OCI-LY3 (cell line): Measurements from ENCODE around the gene ASMTL.

Experiments used
- H2AFZ ChIP-seq: fragments of 200-600, 300-600 bp; shearing (Covaris generic); 2 replicates; pipeline ENCODE4 v1.6.0; 2014; ENCODE audit warnings: antibody characterized with exemption, low read depth, low read length
- H3K27ac ChIP-seq: fragments of 200-600, 300-600 bp; sonication (generic); 2 replicates; pipeline ENCODE4 v1.5.1; 2014; ENCODE audit warnings: mild to moderate bottlenecking, low read length, moderate library complexity, mixed read lengths
- H3K27me3 ChIP-seq: fragments of 200-600, 300-600 bp; sonication (generic); 2 replicates; pipeline ENCODE4 v1.6.1; 2014; ENCODE audit warnings: low read depth, low read length, mixed read lengths
- H3K36me3 ChIP-seq: fragments of 200-600, 300-600 bp; sonication (generic); replicated peaks from 2 replicates; pipeline ENCODE3; 2014; ENCODE audit warnings: low read depth, low read length, mixed read lengths
- H3K4me1 ChIP-seq: fragments of 300-600, 200-600 bp; sonication (generic); 2 replicates; pipeline ENCODE4 v1.6.1; 2014; ENCODE audit warnings: low read length, mixed read lengths
- H3K4me2 ChIP-seq: fragments of 200-600, 300-600 bp; sonication (generic); 2 replicates; pipeline ENCODE4 v1.6.1; 2014; ENCODE audit warnings: low read length, mixed read lengths
- H3K4me3 ChIP-seq: fragments of 300-600, 200-600 bp; sonication (generic); 2 replicates; pipeline ENCODE4 v1.5.1; 2014; ENCODE audit warnings: antibody characterized with exemption, mild to moderate bottlenecking, low read length, moderate library complexity
- H3K79me2 ChIP-seq: fragments of 300-600, 200-600 bp; shearing (Covaris generic); 2 replicates; pipeline ENCODE4 v1.6.1; 2014; ENCODE audit warnings: mild to moderate bottlenecking, low read length, mixed read lengths
- H3K9ac ChIP-seq: fragments of 300-600, 200-600 bp; shearing (Covaris generic); 2 replicates; pipeline ENCODE4 v1.6.0; 2014; ENCODE audit warnings: mild to moderate bottlenecking, low read length, moderate library complexity
- H3K9me3 ChIP-seq: fragments of 200-600, 300-600 bp; shearing (Covaris generic); 2 replicates; pipeline ENCODE4 v1.6.1; 2014; ENCODE audit warnings: low read length, mixed read lengths; ENCODE audit not compliant: insufficient read depth
- H4K20me1 ChIP-seq: fragments of 200-600, 300-600 bp; sonication (generic); 2 replicates; pipeline ENCODE4 v1.6.1; 2016; ENCODE audit warnings: low read length, mixed read lengths; ENCODE audit not compliant: insufficient read depth
- CTCF ChIP-seq: fragments of 200-600, 300-600 bp; sonication (generic); IDR thresholded peaks from 2 replicates; pipeline ENCODE4 v1.5.1; 2014; ENCODE audit warnings: antibody characterized with exemption, low read length, low read depth
- EZH2phosphoT487 ChIP-seq: fragments of 200-600 bp; shearing (Covaris generic); IDR thresholded peaks from 2 replicates; pipeline ENCODE4 v1.6.1; 2018; ENCODE audit warnings: antibody characterized with exemption, mixed run types, low read depth

ASMTL gene

GRCh38 chrX:1385253-1386223 lies 67.2 kb downstream of the ASMTL start:
- Histone ChIP-seq H4K20me1 (peaks cover 43% of the 10 kb centered on the region), H3K4me1 (peaks cover 4% of the 10 kb centered on the region)

GRCh38 chrX:1384658-1385252 lies 68.0 kb downstream of the ASMTL start:
- H3K27me3 ChIP-seq, result no peaks in the 10 kb centered on the region
- H3K79me2 ChIP-seq, result peaks cover 33% of the 10 kb centered on the region
- peaks cover 60% of the 10 kb centered on the region for H3K36me3 ChIP-seq
- H3K9ac ChIP-seq, result no peak overlapping the region
- H3K4me2 ChIP-seq, result no peak overlapping the region
- TF ChIP-seq EZH2phosphoT487, result no peak
- TF ChIP-seq CTCF, result no peak
- H3K4me1 ChIP-seq, result no peaks in the 10 kb centered on the region
- peaks cover 35% of the 10 kb centered on the region for H4K20me1 ChIP-seq
- no peak overlapping the region for H3K4me3 ChIP-seq
- H2AFZ ChIP-seq, result no peak overlapping the region
- H3K27ac ChIP-seq, result no peak overlapping the region
- H3K9me3 ChIP-seq, result no peaks in the 10 kb centered on the region

More at GRCh38 chrX:1385253-1386223, 67.2 kb downstream of the ASMTL start:
- Histone ChIP-seq H3K27me3 (no peaks in the 10 kb centered on the region), H3K79me2 (peaks cover 41% of the 10 kb centered on the region), H3K27ac (no peak overlapping the region), H3K9me3 (no peaks in the 10 kb centered on the region), H3K4me3 (no peak overlapping the region), H3K4me2 (no peak overlapping the region), H3K9ac (no peak overlapping the region), H2AFZ (no peak overlapping the region), H3K36me3 (peaks cover 67% of the 10 kb centered on the region)
- TF ChIP-seq EZH2phosphoT487 (no peak), CTCF (no peak)

GRCh38 chrX:1380672-1381233 lies 72.0 kb downstream of the ASMTL start:
- Histone ChIP-seq H3K9me3 (no peaks in the 10 kb centered on the region), H3K79me2 (no peaks in the 10 kb centered on the region), H3K4me1 (no peaks in the 10 kb centered on the region), H3K9ac (no peak overlapping the region), H3K4me3 (no peak overlapping the region), H2AFZ (no peak overlapping the region), H3K27me3 (no peaks in the 10 kb centered on the region), H3K36me3 (peaks cover 25% of the 10 kb centered on the region), H4K20me1 (no peaks in the 10 kb centered on the region), H3K4me2 (no peak overlapping the region), H3K27ac (no peak overlapping the region)
- TF ChIP-seq CTCF, result no peak
- TF ChIP-seq EZH2phosphoT487, result no peak

- Histone ChIP-seq H3K4me1 (no peaks in the 10 kb centered on the region), H3K4me3 (no peak overlapping the region), H3K27ac (no peak overlapping the region), H3K4me2 (no peak overlapping the region), H3K79me2 (no peaks in the 10 kb centered on the region), H3K9me3 (no peaks in the 10 kb centered on the region), H3K27me3 (no peaks in the 10 kb centered on the region), H4K20me1 (no peaks in the 10 kb centered on the region), H2AFZ (no peak overlapping the region), H3K36me3 (peaks cover 6% of the 10 kb centered on the region), H3K9ac (no peak overlapping the region)
- TF ChIP-seq CTCF, result no peak
- no peak for TF ChIP-seq EZH2phosphoT487
Observed at GRCh38 chrX:1378306-1378759, 74.4 kb downstream of the ASMTL start.
